MM.1S (cell line): ENCODE results near the gene DIP2C.
"Not testable (repeated sequence)": the region's sequence is repeated elsewhere in the genome, so short reads cannot be mapped to it uniquely, and the experiment has no call there.

Experiments used
- EZH2 ChIP-seq: fragments of 300-600 bp; sonication (generic); optimal IDR thresholded peaks from 2 replicates; pipeline ENCODE3; 2017; ENCODE audit warnings: low read depth, mild to moderate bottlenecking, antibody characterized with exemption, low read length, mixed read lengths
- EZH2phosphoT487 ChIP-seq: fragments of 300-600 bp; sonication (generic); IDR thresholded peaks from 2 replicates; pipeline ENCODE4 v1.6.1; 2018; ENCODE audit warnings: antibody characterized with exemption, low read length
- TF ChIP-seq, protein P1 (sequence below): fragments of 300-600 bp; sonication (generic); IDR thresholded peaks from 2 replicates; pipeline ENCODE4 v1.5.1; 2016; ENCODE audit warnings: antibody characterized with exemption, low read length, mixed read lengths

DNA sequence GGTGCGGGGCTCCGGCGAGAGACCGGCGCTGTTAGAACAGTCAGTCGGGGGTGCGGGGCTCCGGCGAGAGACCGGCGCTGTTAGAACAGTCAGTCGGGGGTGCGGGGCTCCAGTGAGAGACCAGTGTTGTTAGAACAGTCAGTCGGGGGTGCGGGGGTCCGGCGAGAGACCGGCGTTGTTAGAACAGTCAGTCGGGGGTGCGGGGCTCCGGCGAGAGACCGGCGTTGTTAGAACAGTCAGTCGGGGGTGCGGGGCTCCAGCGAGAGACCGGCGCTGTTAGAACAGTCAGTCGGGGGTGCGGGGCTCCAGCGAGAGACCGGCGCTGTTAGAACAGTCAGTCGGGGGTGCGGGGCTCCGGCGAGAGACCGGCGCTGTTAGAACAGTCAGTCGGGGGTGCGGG is 366.4 kb downstream of the DIP2C start:
- TF ChIP-seq, protein P1, sequence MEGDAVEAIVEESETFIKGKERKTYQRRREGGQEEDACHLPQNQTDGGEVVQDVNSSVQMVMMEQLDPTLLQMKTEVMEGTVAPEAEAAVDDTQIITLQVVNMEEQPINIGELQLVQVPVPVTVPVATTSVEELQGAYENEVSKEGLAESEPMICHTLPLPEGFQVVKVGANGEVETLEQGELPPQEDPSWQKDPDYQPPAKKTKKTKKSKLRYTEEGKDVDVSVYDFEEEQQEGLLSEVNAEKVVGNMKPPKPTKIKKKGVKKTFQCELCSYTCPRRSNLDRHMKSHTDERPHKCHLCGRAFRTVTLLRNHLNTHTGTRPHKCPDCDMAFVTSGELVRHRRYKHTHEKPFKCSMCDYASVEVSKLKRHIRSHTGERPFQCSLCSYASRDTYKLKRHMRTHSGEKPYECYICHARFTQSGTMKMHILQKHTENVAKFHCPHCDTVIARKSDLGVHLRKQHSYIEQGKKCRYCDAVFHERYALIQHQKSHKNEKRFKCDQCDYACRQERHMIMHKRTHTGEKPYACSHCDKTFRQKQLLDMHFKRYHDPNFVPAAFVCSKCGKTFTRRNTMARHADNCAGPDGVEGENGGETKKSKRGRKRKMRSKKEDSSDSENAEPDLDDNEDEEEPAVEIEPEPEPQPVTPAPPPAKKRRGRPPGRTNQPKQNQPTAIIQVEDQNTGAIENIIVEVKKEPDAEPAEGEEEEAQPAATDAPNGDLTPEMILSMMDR = not testable (repeated sequence)
- not testable (repeated sequence) for TF ChIP-seq EZH2phosphoT487, EZH2
